GM12878 (cell line): Measurements from ENCODE around the gene RTN4RL1. TPM values are rescaled to one million over a fixed set of nuclear protein-coding genes. Genes with fewer than 3 reads are reported as not detected.

Experiments
- ATAC-seq: fragments of 200-7000 bp; cut with Tn5 transposase; 3 replicates; pipeline ENCODE4 v1.9.1; 2020; ENCODE audit warnings: mild to moderate bottlenecking, moderate library complexity
- BruUV-seq: library from RNA; stranded (reverse); fragments of 400-500 nt; replicated peaks from 2 replicates; lab custom pipeline; 2021; lab: Mats Ljungman, UMichigan
- CTCF ChIA-PET: fragments of 300-600 bp; sonication (Branson Sonifier 250); formaldehyde crosslinking; extraction: SDS; loops from one replicate; lab custom pipeline; 2021; ENCODE audit warnings: inconsistent platforms; lab: Yijun Ruan, JAX
- POLR2A ChIA-PET: fragments of 350-600 bp; formaldehyde crosslinking; extraction: SDS; loops from one replicate; lab custom pipeline; 2021; ENCODE audit warnings: inconsistent platforms; lab: Charles Lee
- RAD21 ChIA-PET: fragments of 300-600 bp; sonication (Branson Sonifier 250); formaldehyde crosslinking; loops from one replicate; lab custom pipeline; 2023; ENCODE audit warnings: antibody characterized with exemption; ENCODE audit not compliant: unreplicated experiment; lab: Charles Lee
- SMC1A ChIA-PET: fragments of 300-600 bp; sonication (Branson Sonifier 250); formaldehyde crosslinking; loops from one replicate; lab custom pipeline; 2023; ENCODE audit not compliant: unreplicated experiment, uncharacterized antibody; lab: Charles Lee
- DNase-seq: peaks from one replicate; pipeline ENCODE4 v3.0.0-alpha.2; 2011; ENCODE audit warnings: low read depth, low spot score
- FAIRE-seq: peaks from 3 replicates; lab custom pipeline; 2011; peaks lifted over from hg19 to GRCh38; lab: Jason Lieb, UNC
- H2AFZ ChIP-seq: 2 replicates; pipeline ENCODE4 v1.6.0; 2011; ENCODE audit warnings: low read depth, low read length, control low read depth; ENCODE audit not compliant: control insufficient read depth
- H3K27ac ChIP-seq: 2 replicates; pipeline ENCODE4 v1.5.1; 2011; ENCODE audit warnings: control low read depth; ENCODE audit not compliant: control insufficient read depth, insufficient read depth
- H3K27me3 ChIP-seq, 2 experiments: replicated peaks in 1 of 2; 2 replicates each; pipeline versions ENCODE4 v1.6.0 to v1.6.1; 2011; ENCODE audit warnings: low read length in 1 of 2; ENCODE audit not compliant: control insufficient read depth in 2 of 2, insufficient read depth in 2 of 2
- H3K36me3 ChIP-seq, 2 experiments: 2 replicates each; pipeline ENCODE4 v1.5.1; 2011; ENCODE audit warnings: low read length in 1 of 2; ENCODE audit not compliant: control insufficient read depth in 2 of 2, insufficient read depth in 2 of 2
- H3K4me1 ChIP-seq: 2 replicates; pipeline ENCODE4 v1.6.1; 2011; ENCODE audit warnings: mild to moderate bottlenecking, low read length, moderate library complexity, mixed read lengths; ENCODE audit not compliant: control insufficient read depth, insufficient read depth
- H3K4me2 ChIP-seq: 2 replicates; pipeline ENCODE4 v1.6.0; 2011; ENCODE audit warnings: control low read depth; ENCODE audit not compliant: control insufficient read depth, insufficient read depth
- H3K4me3 ChIP-seq: fragments of 200-600 bp; sonication (generic); 2 replicates; pipeline ENCODE4 v1.5.1; 2016
- H3K79me2 ChIP-seq: 2 replicates; pipeline ENCODE4 v1.6.0; 2011; ENCODE audit warnings: low read length; ENCODE audit not compliant: control insufficient read depth, insufficient read depth
- H3K9ac ChIP-seq: 2 replicates; pipeline ENCODE4 v1.8.0; 2011; ENCODE audit warnings: low read length, control low read depth, mixed read lengths; ENCODE audit not compliant: control insufficient read depth, insufficient read depth
- H3K9me3 ChIP-seq: replicated peaks from 3 replicates; pipeline ENCODE4 v1.5.1; 2011; ENCODE audit warnings: mild to moderate bottlenecking, low read length; ENCODE audit not compliant: control insufficient read depth, insufficient read depth
- H4K20me1 ChIP-seq: 2 replicates; pipeline ENCODE4 v1.6.0; 2011; ENCODE audit not compliant: control insufficient read depth, insufficient read depth
- CREB1 ChIP-seq: IDR thresholded peaks from 2 replicates; pipeline ENCODE4 v1.6.1; 2012; ENCODE audit warnings: low read depth, mild to moderate bottlenecking, inconsistent platforms
- EED ChIP-seq: sonication (generic); IDR thresholded peaks from 2 replicates; pipeline ENCODE4 v1.6.1; 2016; ENCODE audit warnings: antibody characterized with exemption, low read depth
- HDAC6 ChIP-seq: fragments of 200-600 bp; sonication (generic); IDR thresholded peaks from one replicate; pipeline ENCODE4 v1.8.0; 2017; ENCODE audit warnings: antibody characterized with exemption; ENCODE audit not compliant: unreplicated experiment
- JUNB ChIP-seq: IDR thresholded peaks from 2 replicates; pipeline ENCODE4 v1.6.1; 2016; ENCODE audit warnings: antibody characterized with exemption, mild to moderate bottlenecking
- RB1 ChIP-seq: fragments of 450-650 bp; formaldehyde crosslinking; IDR thresholded peaks from 2 replicates; pipeline ENCODE4 v1.6.1; 2017; ENCODE audit warnings: mild to moderate bottlenecking, borderline replicate concordance
- RCOR1 ChIP-seq: conservative IDR thresholded peaks from 2 replicates; pipeline ENCODE4 v1.6.1; 2012; ENCODE audit warnings: low read depth, low read length, improper control_type of control experiment
- SRF ChIP-seq, 2 experiments: IDR thresholded peaks; 2 replicates each; pipeline ENCODE4 v1.6.1; 2011; ENCODE audit warnings: low read depth in 2 of 2, low read length in 2 of 2, mild to moderate bottlenecking in 1 of 2, moderate library complexity in 1 of 2
- WRNIP1 ChIP-seq: IDR thresholded peaks from 2 replicates; pipeline ENCODE4 v1.6.1; 2011; ENCODE audit warnings: low read depth, low read length, improper control_type of control experiment, borderline replicate concordance
- WGBS: methylation state at CpG from one replicate; pipeline ENCODE4 v1.1.6; 2016; ENCODE audit warnings: low lambda C conversion rate; ENCODE audit not compliant: insufficient replicate concordance, insufficient coverage; ENCODE audit errors: missing lambda C conversion rate; 5-methylcytosine and 5-hydroxymethylcytosine counted together
- in situ Hi-C: fragments of 300-500 bp; cut with MboI; formaldehyde crosslinking; loops from 9 replicates; pipeline ENCODE4 v1.14.3; 2018; ENCODE audit warnings: mixed read lengths
- intact Hi-C: fragments of 100-400 bp; cut with micrococcal nuclease; formaldehyde crosslinking; loops from one replicate; pipeline ENCODE4 v1.14.2; 2022; ENCODE audit not compliant: unreplicated experiment
- polyA plus RNA-seq, 11 experiments: library from polyadenylated mRNA; depleted of rRNA in 4 of 11; unstranded in 6 of 11; stranded (reverse) in 5 of 11; fragments of >200 nt; fragmentation: Nextera tagmentation in 4 of 11; fragmentation: Illumina TruSeq in 1 of 11; extraction: Ambion mirVana in 4 of 11; extraction: Trizol in 1 of 11; gene quantifications; 1 replicate in 1 of 11; 2 replicates in 10 of 11; pipeline versions ENCODE4 v1.2.1 to v1.2.3, GENCODE V29; 2011 to 2016; ENCODE audit warnings: inconsistent platforms in 2 of 11, missing spikeins in 2 of 11, low read depth in 1 of 11
- total RNA-seq, 4 experiments: library from RNA; depleted of rRNA in 3 of 4; stranded (reverse); fragments of >200 nt in 3 of 4; fragmentation: Illumina TruSeq in 1 of 4; extraction: Trizol in 1 of 4; gene quantifications; 2 replicates each; pipeline versions ENCODE4 v1.2.1 to v1.2.3, GENCODE V29; 2013 to 2021
- TF ChIP-seq, protein P1 (sequence below): IDR thresholded peaks from 2 replicates; pipeline ENCODE4 v1.6.1; 2011; ENCODE audit warnings: borderline replicate concordance, low read depth, mild to moderate bottlenecking, moderate library complexity, mixed read lengths, low read length; ENCODE audit not compliant: insufficient read depth; ENCODE audit errors: extremely low read length
- TF ChIP-seq, protein P2 (sequence below): fragments of 150-350 bp; IDR thresholded peaks from 2 replicates; pipeline ENCODE4 v1.6.1; 2014; ENCODE audit warnings: mild to moderate bottlenecking, low read depth, low read length

RTN4RL1 gene
- total and polyA plus RNA-seq, 10 of the 15 experiments (the other 5 are each of a cell fraction or from before 2014, with no cell fraction given) = 0.08 to 0.11 (median 0.10) TPM; not detected in 7

DNA sequence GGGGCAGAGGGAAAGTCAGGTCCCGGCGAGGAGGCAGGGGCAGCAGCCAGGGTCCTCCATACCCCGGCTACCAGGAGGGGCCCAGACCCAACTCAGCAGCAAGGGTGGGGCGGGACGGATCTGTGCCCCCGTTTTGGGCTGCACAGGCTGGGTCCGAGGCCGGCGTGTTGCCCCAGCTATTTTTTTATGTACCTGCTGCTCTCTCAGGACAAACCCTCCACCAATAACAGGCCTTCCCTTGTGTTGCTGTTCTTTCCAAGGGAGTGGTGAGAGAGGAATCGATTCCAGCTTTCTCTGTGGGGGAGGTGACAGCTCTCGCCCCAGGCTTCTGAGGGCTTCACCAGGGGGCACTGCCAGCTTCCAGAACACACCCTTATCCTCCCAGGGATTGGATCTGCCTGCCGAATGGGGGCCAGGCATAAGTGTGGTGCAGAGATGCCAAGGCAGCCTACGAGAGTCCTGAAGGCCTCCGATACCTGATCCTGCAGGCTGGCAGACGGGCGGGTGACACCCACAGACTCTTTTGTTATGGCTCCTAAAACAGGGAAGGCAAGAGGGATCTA lies 22.3 kb downstream of the RTN4RL1 start:
- POLR2A ChIA-PET = no interaction called here
- Histone ChIP-seq H3K9ac (no peak overlapping the region), H3K27me3 (peaks cover 0 to 1% of the 10 kb centered on the region in 2 experiments; a peak in 1 of 4 replicates), H3K36me3 (no peaks in the 10 kb centered on the region), H3K4me2 (no peak overlapping the region), H3K4me1 (no peaks in the 10 kb centered on the region), H3K9me3 (no peaks in the 10 kb centered on the region), H3K4me3 (no peak overlapping the region)
- ATAC-seq (no peak), DNase-seq (no peak), FAIRE-seq (no peak)
- intact Hi-C loops = no loop called here
- SMC1A ChIA-PET = interaction anchor here (1.0 kb wide), 1 partner anchor 9 kb away, joined by 3 read pairs; no protein-coding TSS in a partner anchor
- RAD21 ChIA-PET = interaction anchor here (0.7 kb wide), 1 partner anchor 413 kb away, joined by 3 read pairs; no protein-coding TSS in a partner anchor
- no TSS peak for BruUV-seq
- WGBS = 48% methylated on average over 16 of the region's 16 CpGs
- TF ChIP-seq, protein P1, sequence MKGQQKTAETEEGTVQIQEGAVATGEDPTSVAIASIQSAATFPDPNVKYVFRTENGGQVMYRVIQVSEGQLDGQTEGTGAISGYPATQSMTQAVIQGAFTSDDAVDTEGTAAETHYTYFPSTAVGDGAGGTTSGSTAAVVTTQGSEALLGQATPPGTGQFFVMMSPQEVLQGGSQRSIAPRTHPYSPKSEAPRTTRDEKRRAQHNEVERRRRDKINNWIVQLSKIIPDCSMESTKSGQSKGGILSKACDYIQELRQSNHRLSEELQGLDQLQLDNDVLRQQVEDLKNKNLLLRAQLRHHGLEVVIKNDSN = no peak
- TF ChIP-seq RCOR1 (no peak), HDAC6 (no peak)
- TF ChIP-seq, all 136 proteins: peak for 0
- in situ Hi-C loops = loop anchor here (25.0 kb wide), 1 partner anchor 91 kb away; no protein-coding TSS in a partner anchor
- H3K27ac ChIP-seq = no peak overlapping the region
- H2AFZ ChIP-seq = no peak overlapping the region
- CTCF ChIA-PET = no interaction called here
- no peaks in the 10 kb centered on the region for H4K20me1 ChIP-seq
- no peaks in the 10 kb centered on the region for H3K79me2 ChIP-seq

- ATAC-seq (no peak), FAIRE-seq (no peak), DNase-seq (no peak)
- no TSS peak for BruUV-seq
- Histone ChIP-seq H3K4me2 (no peak overlapping the region), H3K9ac (no peak overlapping the region), H3K9me3 (no peaks in the 10 kb centered on the region), H3K27ac (no peak overlapping the region), H3K79me2 (no peaks in the 10 kb centered on the region), H3K36me3 (no peaks in the 10 kb centered on the region), H4K20me1 (no peaks in the 10 kb centered on the region), H3K4me3 (no peak overlapping the region), H3K4me1 (no peaks in the 10 kb centered on the region), H3K27me3 (peaks cover 1 to 3% of the 10 kb centered on the region in 2 experiments; a peak in 2 of 4 replicates), H2AFZ (no peak overlapping the region)
- in situ Hi-C loops = loop anchor here (25.0 kb wide), 1 partner anchor 87 kb away; no protein-coding TSS in a partner anchor
- ChIA-PET SMC1A (no interaction called here), CTCF (no interaction called here), POLR2A (no interaction called here), RAD21 (no interaction called here)
- 33% methylated on average over 13 of the region's 13 CpGs for WGBS
- intact Hi-C loops = no loop called here
- TF ChIP-seq EED (no peak), JUNB (no peak), SRF (IDR thresholded peaks at IDR 0.05; ENCODE audit: low read depth in 2 of 2, low read length in 2 of 2) (no peak), RB1 (no peak), CREB1 (no peak), WRNIP1 (no peak)
- TF ChIP-seq, protein P2, sequence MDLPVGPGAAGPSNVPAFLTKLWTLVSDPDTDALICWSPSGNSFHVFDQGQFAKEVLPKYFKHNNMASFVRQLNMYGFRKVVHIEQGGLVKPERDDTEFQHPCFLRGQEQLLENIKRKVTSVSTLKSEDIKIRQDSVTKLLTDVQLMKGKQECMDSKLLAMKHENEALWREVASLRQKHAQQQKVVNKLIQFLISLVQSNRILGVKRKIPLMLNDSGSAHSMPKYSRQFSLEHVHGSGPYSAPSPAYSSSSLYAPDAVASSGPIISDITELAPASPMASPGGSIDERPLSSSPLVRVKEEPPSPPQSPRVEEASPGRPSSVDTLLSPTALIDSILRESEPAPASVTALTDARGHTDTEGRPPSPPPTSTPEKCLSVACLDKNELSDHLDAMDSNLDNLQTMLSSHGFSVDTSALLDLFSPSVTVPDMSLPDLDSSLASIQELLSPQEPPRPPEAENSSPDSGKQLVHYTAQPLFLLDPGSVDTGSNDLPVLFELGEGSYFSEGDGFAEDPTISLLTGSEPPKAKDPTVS = no peak
These were observed 25.4 kb downstream of the RTN4RL1 start for GRCh38 chr17:1999557-2000251.
